SK-N-MC (cell line): ENCODE results near the gene KIF1A.

Experiments
- EZH2 ChIP-seq: fragments of 200-600 bp; sonication (generic); IDR thresholded peaks from one replicate; pipeline ENCODE4 v1.6.1; 2017; ENCODE audit warnings: antibody characterized with exemption
- FOXP2 ChIP-seq: optimal IDR thresholded peaks from 2 replicates; pipeline ENCODE3; 2011; ENCODE audit warnings: mild to moderate bottlenecking, moderate library complexity; ENCODE audit not compliant: insufficient read depth; ENCODE audit errors: extremely low read length, control extremely low read depth
- POLR2AphosphoS5 ChIP-seq: IDR thresholded peaks from 2 replicates; pipeline ENCODE4 v1.6.1; 2012; ENCODE audit warnings: mild to moderate bottlenecking, low read depth, low read length, borderline replicate concordance

GRCh38 chr2:240705204-240705791, 114.7 kb downstream of the KIF1A start:
- no peak for TF ChIP-seq EZH2
- no peak for TF ChIP-seq POLR2AphosphoS5
- TF ChIP-seq FOXP2, result no peak
